Thoracic aorta (tissue), 2 donors: Measurements from ENCODE around the gene DNAH7. TPM values are rescaled to one million over a fixed set of nuclear protein-coding genes. Genes with fewer than 3 reads are reported as not detected.

Experiments
- ATAC-seq: fragments of 150-250 bp; one replicate; pipeline ENCODE4 v1.8.0; 2017; ENCODE audit warnings: low read depth; ENCODE audit not compliant: insufficient number of reproducible peaks, low FRiP score
- DNase-seq: peaks from one replicate; pipeline ENCODE4 v3.0.0-alpha.2; 2020; ENCODE audit warnings: low spot score
- H3K27ac ChIP-seq, 2 donors: fragments of 200-600 bp; sonication (generic); 1 replicate in 1 of 2; 2 replicates in 1 of 2; pipeline ENCODE4 v1.5.1; 2016; ENCODE audit warnings: mild to moderate bottlenecking in 2 of 2, moderate library complexity in 2 of 2
- H3K27me3 ChIP-seq: fragments of 200-600 bp; sonication (generic); replicated peaks from 2 replicates; pipeline ENCODE4 v1.6.0; 2016; ENCODE audit warnings: mild to moderate bottlenecking; ENCODE audit not compliant: insufficient read depth
- H3K36me3 ChIP-seq: fragments of 200-600 bp; sonication (generic); one replicate; pipeline ENCODE4 v1.5.1; 2016
- H3K4me1 ChIP-seq, 2 donors: fragments of 200-600 bp; sonication (generic); 1 replicate in 1 of 2; 2 replicates in 1 of 2; pipeline versions ENCODE4 v1.5.1 to v1.6.0; 2016; ENCODE audit warnings: low read depth in 2 of 2, mild to moderate bottlenecking in 1 of 2; ENCODE audit not compliant: control insufficient read depth in 1 of 2
- H3K4me3 ChIP-seq: fragments of 200-600 bp; sonication (generic); 2 replicates; pipeline ENCODE4 v1.5.1; 2016; ENCODE audit warnings: mild to moderate bottlenecking
- H3K9me3 ChIP-seq: fragments of 200-600 bp; sonication (generic); 2 replicates; pipeline ENCODE4 v1.5.1; 2016
- total RNA-seq, 2 donors: library from RNA; depleted of rRNA; stranded (reverse); fragments of >200 nt; gene quantifications; one replicate each; pipeline versions ENCODE4 v1.1.0 to v1.2.3, GENCODE V29; 2016
- TF ChIP-seq, protein P1 (sequence below): fragments of 200-600 bp; sonication (generic); IDR thresholded peaks from one replicate; pipeline ENCODE4 v1.5.1; 2019; ENCODE audit warnings: antibody characterized with exemption

The DNAH7 gene
- total RNA-seq, 2 donors from 2014 or later: 0.68 to 2.0 TPM

DNA sequence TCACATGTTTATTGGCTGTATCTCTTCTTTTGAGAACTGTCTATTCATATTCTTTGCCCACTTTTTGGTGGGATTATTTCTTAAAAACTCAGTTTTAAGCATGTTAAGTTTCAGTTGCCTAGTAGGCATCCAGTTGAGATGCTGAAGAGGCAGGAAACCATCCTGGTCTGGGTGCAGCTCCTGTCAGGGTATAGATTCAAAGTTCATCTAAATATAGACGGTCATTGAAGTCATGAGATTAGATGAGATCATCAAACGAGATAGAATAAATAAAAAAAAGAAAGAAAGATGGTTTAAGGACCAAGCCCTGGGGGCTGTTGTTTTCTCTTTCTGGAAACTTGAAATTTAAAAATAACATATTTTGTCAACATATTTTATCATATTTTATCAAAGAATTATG is 9.2 kb upstream of the DNAH7 start:
- H3K4me3 ChIP-seq: no peak overlapping the region
- TF ChIP-seq, protein P1, sequence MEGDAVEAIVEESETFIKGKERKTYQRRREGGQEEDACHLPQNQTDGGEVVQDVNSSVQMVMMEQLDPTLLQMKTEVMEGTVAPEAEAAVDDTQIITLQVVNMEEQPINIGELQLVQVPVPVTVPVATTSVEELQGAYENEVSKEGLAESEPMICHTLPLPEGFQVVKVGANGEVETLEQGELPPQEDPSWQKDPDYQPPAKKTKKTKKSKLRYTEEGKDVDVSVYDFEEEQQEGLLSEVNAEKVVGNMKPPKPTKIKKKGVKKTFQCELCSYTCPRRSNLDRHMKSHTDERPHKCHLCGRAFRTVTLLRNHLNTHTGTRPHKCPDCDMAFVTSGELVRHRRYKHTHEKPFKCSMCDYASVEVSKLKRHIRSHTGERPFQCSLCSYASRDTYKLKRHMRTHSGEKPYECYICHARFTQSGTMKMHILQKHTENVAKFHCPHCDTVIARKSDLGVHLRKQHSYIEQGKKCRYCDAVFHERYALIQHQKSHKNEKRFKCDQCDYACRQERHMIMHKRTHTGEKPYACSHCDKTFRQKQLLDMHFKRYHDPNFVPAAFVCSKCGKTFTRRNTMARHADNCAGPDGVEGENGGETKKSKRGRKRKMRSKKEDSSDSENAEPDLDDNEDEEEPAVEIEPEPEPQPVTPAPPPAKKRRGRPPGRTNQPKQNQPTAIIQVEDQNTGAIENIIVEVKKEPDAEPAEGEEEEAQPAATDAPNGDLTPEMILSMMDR: no peak
- H3K9me3 ChIP-seq: no peaks in the 10 kb centered on the region
- peak overlapping the region in 1 of 2 donors; percentile 3 for H3K27ac ChIP-seq
- no peaks in the 10 kb centered on the region for H3K27me3 ChIP-seq
- no peaks in the 10 kb centered on the region for H3K36me3 ChIP-seq
- peaks cover 6 to 9% of the 10 kb centered on the region in 2 donors for H3K4me1 ChIP-seq
- ATAC-seq (no peak), DNase-seq (no peak)

- Histone ChIP-seq H3K36me3 (no peaks in the 10 kb centered on the region), H3K9me3 (no peaks in the 10 kb centered on the region), H3K4me3 (no peak overlapping the region), H3K27me3 (no peaks in the 10 kb centered on the region), H3K4me1 (peaks cover 6 to 9% of the 10 kb centered on the region in 2 donors), H3K27ac (no peak overlapping the region)
- TF ChIP-seq, protein P1: no peak
- ATAC-seq (no peak), DNase-seq (no peak)
These were observed 8.3 kb upstream of the DNAH7 start for GRCh38 chr2:196076778-196077568.

DNA sequence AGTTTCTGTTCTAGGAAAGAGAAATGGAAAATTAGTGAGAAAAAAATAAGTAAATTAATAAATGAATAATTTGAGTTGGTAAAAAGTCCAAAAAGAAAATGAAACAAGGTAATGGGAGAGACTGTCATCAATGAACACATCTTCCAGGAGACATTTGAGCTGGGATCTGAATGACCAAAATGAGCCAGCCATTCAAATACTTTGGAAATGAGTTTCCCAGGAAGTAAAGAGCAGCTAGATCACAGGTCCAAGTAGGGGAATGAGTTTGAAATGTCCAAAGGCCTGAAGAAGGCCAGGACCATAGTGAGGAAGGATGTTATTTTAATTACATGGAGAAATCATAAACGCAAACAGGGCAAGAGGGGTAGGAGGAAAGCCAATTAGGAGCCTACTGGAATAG is 6.6 kb upstream of the DNAH7 start:
- Histone ChIP-seq H3K27ac (peak overlapping the region in 1 of 2 donors; percentile 27), H3K9me3 (no peaks in the 10 kb centered on the region), H3K36me3 (no peaks in the 10 kb centered on the region), H3K27me3 (no peaks in the 10 kb centered on the region), H3K4me1 (peaks cover 6 to 9% of the 10 kb centered on the region in 2 donors), H3K4me3 (no peak overlapping the region)
- TF ChIP-seq, protein P1: no peak
- DNase-seq (no peak), ATAC-seq (no peak)

GRCh38 chr2:196074631-196075030 is 6.0 kb upstream of the DNAH7 start:
- no peak overlapping the region for H3K4me3 ChIP-seq
- peak overlapping the region in 1 of 2 donors; percentile 27 for H3K27ac ChIP-seq
- no peaks in the 10 kb centered on the region for H3K27me3 ChIP-seq
- no peak for ATAC-seq
- no peak for DNase-seq
- peaks cover 3 to 9% of the 10 kb centered on the region in 2 donors for H3K4me1 ChIP-seq
- H3K36me3 ChIP-seq: no peaks in the 10 kb centered on the region
- H3K9me3 ChIP-seq: no peaks in the 10 kb centered on the region
- TF ChIP-seq, protein P1: no peak

GRCh38 chr2:196073521-196073920 is 4.9 kb upstream of the DNAH7 start:
- TF ChIP-seq, protein P1: no peak
- H3K27me3 ChIP-seq: no peaks in the 10 kb centered on the region
- no peaks in the 10 kb centered on the region for H3K36me3 ChIP-seq
- DNase-seq (no peak), ATAC-seq (no peak)
- no peak overlapping the region for H3K4me3 ChIP-seq
- no peaks in the 10 kb centered on the region for H3K9me3 ChIP-seq
- no peak overlapping the region for H3K27ac ChIP-seq
- peaks cover 0 to 6% of the 10 kb centered on the region in 2 donors for H3K4me1 ChIP-seq
